Lower leg skin (tissue), 3 donors: Measurements from ENCODE around the gene ALDH1B1.

Source experiments
- CTCF ChIP-seq, 3 donors: fragments of 450-650 bp; IDR thresholded peaks; one replicate each; pipeline ENCODE4 v1.5.1; 2016; ENCODE audit warnings: antibody characterized with exemption in 3 of 3, mild to moderate bottlenecking in 3 of 3, moderate library complexity in 2 of 3
- POLR2A ChIP-seq, 2 donors: fragments of 450-650 bp; IDR thresholded peaks; one replicate each; pipeline ENCODE4 v1.6.1; 2016 to 2017; ENCODE audit warnings: antibody characterized with exemption in 2 of 2, mild to moderate bottlenecking in 1 of 2, moderate library complexity in 1 of 2

- TF ChIP-seq CTCF (IDR thresholded peaks at IDR 0.05), result no peak
- TF ChIP-seq POLR2A (IDR thresholded peaks at IDR 0.05), result no peak
Measured at GRCh38 chr9:38413283-38413682, 20.8 kb downstream of the ALDH1B1 start.
